H1 (cell line): ENCODE results near the gene PRKCSH. TPM values are rescaled to one million over a fixed set of nuclear protein-coding genes. Genes with fewer than 3 reads are reported as not detected.

ENCODE experiments used
- CHD1 ChIP-seq: IDR thresholded peaks from 2 replicates; pipeline ENCODE4 v1.6.1; 2012; ENCODE audit warnings: low read depth, low read length, improper control_type of control experiment
- CHD2 ChIP-seq: IDR thresholded peaks from 2 replicates; pipeline ENCODE4 v1.6.1; 2012; ENCODE audit warnings: low read length, improper control_type of control experiment
- CREB1 ChIP-seq: IDR thresholded peaks from 2 replicates; pipeline ENCODE4 v1.6.1; 2012; ENCODE audit warnings: inconsistent platforms
- EP300 ChIP-seq, 2 experiments: IDR thresholded peaks; 1 replicate in 1 of 2; 2 replicates in 1 of 2; pipeline ENCODE4 v1.6.1; 2011 to 2012; ENCODE audit warnings: low read depth in 2 of 2, low read length in 2 of 2, mild to moderate bottlenecking in 2 of 2, borderline replicate concordance in 1 of 2, inconsistent platforms in 1 of 2, moderate library complexity in 1 of 2
- JUN ChIP-seq: IDR thresholded peaks from 2 replicates; pipeline ENCODE4 v1.6.1; 2011; ENCODE audit warnings: low read depth, mild to moderate bottlenecking, improper control_type of control experiment, low read length
- SRF ChIP-seq: IDR thresholded peaks from 2 replicates; pipeline ENCODE4 v1.6.1; 2011; ENCODE audit warnings: mild to moderate bottlenecking, low read depth, low read length, moderate library complexity
- TBP ChIP-seq: IDR thresholded peaks from 2 replicates; pipeline ENCODE4 v1.6.1; 2011; ENCODE audit warnings: low read depth, low read length, improper control_type of control experiment
- TCF12 ChIP-seq: IDR thresholded peaks from 2 replicates; pipeline ENCODE4 v1.6.1; 2011; ENCODE audit warnings: low read depth, mild to moderate bottlenecking, low read length
- polyA plus RNA-seq, 7 experiments: library from polyadenylated mRNA; depleted of rRNA in 3 of 7; stranded (reverse) in 5 of 7; unstranded in 2 of 7; fragments of >200 nt in 5 of 7; fragments of 200-250 nt in 2 of 7; gene quantifications; 1 replicate in 5 of 7; 2 replicates in 1 of 7; 4 replicates in 1 of 7; pipeline versions ENCODE4 v1.2.1 to v1.2.3, GENCODE V29; 2011 to 2013; ENCODE audit warnings: missing spikeins in 2 of 7, mixed read lengths in 2 of 7
- total RNA-seq: library from RNA; stranded (reverse); fragmentation: NEBNext Ultra II Directional; extraction: Animal tissue kit (Norgen Biotek cat#: 25700); gene quantifications from 2 replicates; pipeline ENCODE4 v1.2.1, GENCODE V29; 2021
- TF ChIP-seq, protein P1 (sequence below): fragments of 300-600 bp; sonication (generic); IDR thresholded peaks from 2 replicates; pipeline ENCODE4 v1.7.1; 2012; ENCODE audit warnings: low read length, moderate library complexity, mild to moderate bottlenecking, inconsistent platforms; ENCODE audit not compliant: insufficient replicate concordance
- TF ChIP-seq, protein P2 (sequence below): IDR thresholded peaks from 2 replicates; pipeline ENCODE4 v1.6.1; 2012; ENCODE audit warnings: inconsistent platforms

The PRKCSH gene
- total and polyA plus RNA-seq, 2 of the 8 experiments (the other 6 are each of a cell fraction or from before 2014, with no cell fraction given) = 97.2 to 337 TPM

DNA sequence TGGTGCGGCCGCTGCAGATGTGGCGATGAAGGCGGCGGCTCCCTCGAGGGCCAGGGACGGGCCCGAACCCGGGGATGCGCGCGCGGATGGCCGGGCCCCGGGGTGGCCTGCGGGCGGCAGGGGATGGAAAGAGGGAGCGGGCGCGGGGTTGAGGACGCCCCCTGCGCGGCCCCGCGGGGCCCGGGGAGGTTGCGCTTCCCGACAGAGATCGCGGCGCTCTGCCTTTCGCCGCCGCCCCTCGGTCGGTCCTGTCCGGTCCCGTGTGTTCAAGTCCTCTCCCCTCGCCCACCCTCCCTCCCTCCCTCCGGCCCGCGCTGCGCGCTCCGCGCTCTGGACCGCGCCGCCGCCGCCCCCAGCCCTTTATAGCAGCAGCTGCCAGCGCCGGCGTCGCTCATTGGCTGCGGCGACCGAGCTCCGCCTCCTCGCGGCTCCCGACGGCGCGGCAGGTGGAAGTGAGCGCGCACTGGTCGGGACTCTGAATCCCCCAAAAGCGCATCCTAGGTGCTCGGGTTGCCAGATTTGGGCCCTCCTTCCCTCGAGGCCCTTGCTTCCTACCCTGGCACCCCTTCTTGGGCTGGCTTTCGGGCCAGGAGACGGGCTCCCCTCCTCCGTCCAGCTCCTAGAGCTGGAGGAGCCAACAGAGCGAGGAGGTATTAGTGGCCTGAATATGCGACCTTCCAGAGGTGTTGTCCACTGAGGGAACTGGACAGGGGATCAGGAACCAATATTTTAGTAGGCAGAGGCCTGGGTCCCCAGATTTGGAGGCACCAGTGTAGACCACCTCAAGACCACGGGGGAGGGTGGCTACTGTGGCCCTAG lies 45.5 kb downstream of the PRKCSH start, which contains the start of gene ELAVL3 (continued):
- TF ChIP-seq TBP = peak; percentile 84; the same call in 1 of the 2 replicates
- no peak for TF ChIP-seq CHD1
- TF ChIP-seq, protein P1, sequence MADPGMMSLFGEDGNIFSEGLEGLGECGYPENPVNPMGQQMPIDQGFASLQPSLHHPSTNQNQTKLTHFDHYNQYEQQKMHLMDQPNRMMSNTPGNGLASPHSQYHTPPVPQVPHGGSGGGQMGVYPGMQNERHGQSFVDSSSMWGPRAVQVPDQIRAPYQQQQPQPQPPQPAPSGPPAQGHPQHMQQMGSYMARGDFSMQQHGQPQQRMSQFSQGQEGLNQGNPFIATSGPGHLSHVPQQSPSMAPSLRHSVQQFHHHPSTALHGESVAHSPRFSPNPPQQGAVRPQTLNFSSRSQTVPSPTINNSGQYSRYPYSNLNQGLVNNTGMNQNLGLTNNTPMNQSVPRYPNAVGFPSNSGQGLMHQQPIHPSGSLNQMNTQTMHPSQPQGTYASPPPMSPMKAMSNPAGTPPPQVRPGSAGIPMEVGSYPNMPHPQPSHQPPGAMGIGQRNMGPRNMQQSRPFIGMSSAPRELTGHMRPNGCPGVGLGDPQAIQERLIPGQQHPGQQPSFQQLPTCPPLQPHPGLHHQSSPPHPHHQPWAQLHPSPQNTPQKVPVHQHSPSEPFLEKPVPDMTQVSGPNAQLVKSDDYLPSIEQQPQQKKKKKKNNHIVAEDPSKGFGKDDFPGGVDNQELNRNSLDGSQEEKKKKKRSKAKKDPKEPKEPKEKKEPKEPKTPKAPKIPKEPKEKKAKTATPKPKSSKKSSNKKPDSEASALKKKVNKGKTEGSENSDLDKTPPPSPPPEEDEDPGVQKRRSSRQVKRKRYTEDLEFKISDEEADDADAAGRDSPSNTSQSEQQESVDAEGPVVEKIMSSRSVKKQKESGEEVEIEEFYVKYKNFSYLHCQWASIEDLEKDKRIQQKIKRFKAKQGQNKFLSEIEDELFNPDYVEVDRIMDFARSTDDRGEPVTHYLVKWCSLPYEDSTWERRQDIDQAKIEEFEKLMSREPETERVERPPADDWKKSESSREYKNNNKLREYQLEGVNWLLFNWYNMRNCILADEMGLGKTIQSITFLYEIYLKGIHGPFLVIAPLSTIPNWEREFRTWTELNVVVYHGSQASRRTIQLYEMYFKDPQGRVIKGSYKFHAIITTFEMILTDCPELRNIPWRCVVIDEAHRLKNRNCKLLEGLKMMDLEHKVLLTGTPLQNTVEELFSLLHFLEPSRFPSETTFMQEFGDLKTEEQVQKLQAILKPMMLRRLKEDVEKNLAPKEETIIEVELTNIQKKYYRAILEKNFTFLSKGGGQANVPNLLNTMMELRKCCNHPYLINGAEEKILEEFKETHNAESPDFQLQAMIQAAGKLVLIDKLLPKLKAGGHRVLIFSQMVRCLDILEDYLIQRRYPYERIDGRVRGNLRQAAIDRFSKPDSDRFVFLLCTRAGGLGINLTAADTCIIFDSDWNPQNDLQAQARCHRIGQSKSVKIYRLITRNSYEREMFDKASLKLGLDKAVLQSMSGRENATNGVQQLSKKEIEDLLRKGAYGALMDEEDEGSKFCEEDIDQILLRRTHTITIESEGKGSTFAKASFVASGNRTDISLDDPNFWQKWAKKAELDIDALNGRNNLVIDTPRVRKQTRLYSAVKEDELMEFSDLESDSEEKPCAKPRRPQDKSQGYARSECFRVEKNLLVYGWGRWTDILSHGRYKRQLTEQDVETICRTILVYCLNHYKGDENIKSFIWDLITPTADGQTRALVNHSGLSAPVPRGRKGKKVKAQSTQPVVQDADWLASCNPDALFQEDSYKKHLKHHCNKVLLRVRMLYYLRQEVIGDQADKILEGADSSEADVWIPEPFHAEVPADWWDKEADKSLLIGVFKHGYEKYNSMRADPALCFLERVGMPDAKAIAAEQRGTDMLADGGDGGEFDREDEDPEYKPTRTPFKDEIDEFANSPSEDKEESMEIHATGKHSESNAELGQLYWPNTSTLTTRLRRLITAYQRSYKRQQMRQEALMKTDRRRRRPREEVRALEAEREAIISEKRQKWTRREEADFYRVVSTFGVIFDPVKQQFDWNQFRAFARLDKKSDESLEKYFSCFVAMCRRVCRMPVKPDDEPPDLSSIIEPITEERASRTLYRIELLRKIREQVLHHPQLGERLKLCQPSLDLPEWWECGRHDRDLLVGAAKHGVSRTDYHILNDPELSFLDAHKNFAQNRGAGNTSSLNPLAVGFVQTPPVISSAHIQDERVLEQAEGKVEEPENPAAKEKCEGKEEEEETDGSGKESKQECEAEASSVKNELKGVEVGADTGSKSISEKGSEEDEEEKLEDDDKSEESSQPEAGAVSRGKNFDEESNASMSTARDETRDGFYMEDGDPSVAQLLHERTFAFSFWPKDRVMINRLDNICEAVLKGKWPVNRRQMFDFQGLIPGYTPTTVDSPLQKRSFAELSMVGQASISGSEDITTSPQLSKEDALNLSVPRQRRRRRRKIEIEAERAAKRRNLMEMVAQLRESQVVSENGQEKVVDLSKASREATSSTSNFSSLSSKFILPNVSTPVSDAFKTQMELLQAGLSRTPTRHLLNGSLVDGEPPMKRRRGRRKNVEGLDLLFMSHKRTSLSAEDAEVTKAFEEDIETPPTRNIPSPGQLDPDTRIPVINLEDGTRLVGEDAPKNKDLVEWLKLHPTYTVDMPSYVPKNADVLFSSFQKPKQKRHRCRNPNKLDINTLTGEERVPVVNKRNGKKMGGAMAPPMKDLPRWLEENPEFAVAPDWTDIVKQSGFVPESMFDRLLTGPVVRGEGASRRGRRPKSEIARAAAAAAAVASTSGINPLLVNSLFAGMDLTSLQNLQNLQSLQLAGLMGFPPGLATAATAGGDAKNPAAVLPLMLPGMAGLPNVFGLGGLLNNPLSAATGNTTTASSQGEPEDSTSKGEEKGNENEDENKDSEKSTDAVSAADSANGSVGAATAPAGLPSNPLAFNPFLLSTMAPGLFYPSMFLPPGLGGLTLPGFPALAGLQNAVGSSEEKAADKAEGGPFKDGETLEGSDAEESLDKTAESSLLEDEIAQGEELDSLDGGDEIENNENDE = no peak
- TF ChIP-seq CHD2 = no peak
- TF ChIP-seq TCF12 = no peak
- TF ChIP-seq EP300 (IDR thresholded peaks at IDR 0.05; ENCODE audit: borderline replicate concordance in 1 of 2, low read depth in 2 of 2, low read length in 2 of 2) = no peak
- TF ChIP-seq SRF = no peak
- no peak for TF ChIP-seq CREB1
- TF ChIP-seq, protein P2, sequence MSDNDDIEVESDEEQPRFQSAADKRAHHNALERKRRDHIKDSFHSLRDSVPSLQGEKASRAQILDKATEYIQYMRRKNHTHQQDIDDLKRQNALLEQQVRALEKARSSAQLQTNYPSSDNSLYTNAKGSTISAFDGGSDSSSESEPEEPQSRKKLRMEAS = peak; percentile 51; the same call in 1 of the 2 replicates
- TF ChIP-seq JUN = no peak
